ENCODE results near the gene VDAC2. TPM values are rescaled to one million over a fixed set of nuclear protein-coding genes. Genes with fewer than 3 reads are reported as not detected.
A peak's percentile ranks its signal among the peaks of the same experiment; 100 is the strongest.

VDAC2 gene
- total RNA-seq, 2 donors from 2014 or later: 277 to 292 TPM

- Histone ChIP-seq H3K27me3 (ENCODE audit: control insufficient read depth, insufficient read depth, low read length, poor library complexity, severe bottlenecking) (no peaks in the 10 kb centered on the region), H3K4me3 (ENCODE audit: low read length) (peak overlapping the region; percentile 33), H3K9me3 (ENCODE audit: control insufficient read depth, low read length) (no peaks in the 10 kb centered on the region), H3K9ac (ENCODE audit: extremely low read depth, low read length, poor library complexity, severe bottlenecking) (peak overlapping the region; percentile 1), H3K27ac (ENCODE audit: low read depth, low read length) (no peak overlapping the region), H3K36me3 (ENCODE audit: control insufficient read depth, insufficient read depth, low read length) (peaks cover 8% of the 10 kb centered on the region), H3K4me1 (ENCODE audit: control insufficient read depth, insufficient read depth, low read length) (peaks cover 17% of the 10 kb centered on the region)
- peaks cover 46% of the 10 kb centered on the region for H3K4me1 Mint-ChIP-seq
- H3K9me3 Mint-ChIP-seq: no peaks in the 10 kb centered on the region
- peak overlapping the region; percentile 87 for H3K27ac Mint-ChIP-seq
- TF ChIP-seq CTCF (conservative IDR thresholded peaks at IDR 0.05): no peak
- peak; percentile 79 for DNase-seq
- H3K36me3 Mint-ChIP-seq (ENCODE audit: low read depth): peaks cover 10% of the 10 kb centered on the region
- H3K4me3 Mint-ChIP-seq: peak overlapping the region; percentile 18
- H3K27me3 Mint-ChIP-seq (ENCODE audit: insufficient read depth): no peaks in the 10 kb centered on the region
- WGBS, 2 experiments (ENCODE audit: insufficient coverage in 1 of 2, insufficient read length in 1 of 2): 32 to 52% methylated on average over 12 to 13 of the region's 13 CpGs
Measured at GRCh38 chr10:75207079-75207856, 3.3 kb upstream of the VDAC2 start.

- H3K4me1 ChIP-seq (ENCODE audit: control insufficient read depth, insufficient read depth, low read length): peaks cover 17% of the 10 kb centered on the region
- H3K27ac Mint-ChIP-seq: peak overlapping the region; percentile 87
Measured at GRCh38 chr10:75207857-75208144, 2.8 kb upstream of the VDAC2 start.

GRCh38 chr10:75208181-75208580 lies 2.4 kb upstream of the VDAC2 start:
- TF ChIP-seq CTCF (conservative IDR thresholded peaks at IDR 0.05): no peak
- peaks cover 17% of the 10 kb centered on the region for H3K36me3 ChIP-seq (ENCODE audit: control insufficient read depth, insufficient read depth, low read length)
- no peaks in the 10 kb centered on the region for H3K9me3 Mint-ChIP-seq
- H3K4me3 Mint-ChIP-seq: peak overlapping the region; percentile 18
- H3K4me1 Mint-ChIP-seq: peaks cover 50% of the 10 kb centered on the region
- H3K9me3 ChIP-seq (ENCODE audit: control insufficient read depth, low read length): no peaks in the 10 kb centered on the region
- H3K27me3 ChIP-seq (ENCODE audit: control insufficient read depth, insufficient read depth, low read length, poor library complexity, severe bottlenecking): no peaks in the 10 kb centered on the region
- WGBS, 2 experiments (ENCODE audit: insufficient coverage in 1 of 2, insufficient read length in 1 of 2): 61 to 71% methylated on average over 1 to 3 of the region's 4 CpGs
- peaks cover 17% of the 10 kb centered on the region for H3K4me1 ChIP-seq (ENCODE audit: control insufficient read depth, insufficient read depth, low read length)
- no peak overlapping the region for H3K27ac ChIP-seq (ENCODE audit: low read depth, low read length)
- H3K27ac Mint-ChIP-seq: peak overlapping the region; percentile 87
- peak overlapping the region; percentile 33 for H3K4me3 ChIP-seq (ENCODE audit: low read length)
- peaks cover 19% of the 10 kb centered on the region for H3K36me3 Mint-ChIP-seq (ENCODE audit: low read depth)
- H3K27me3 Mint-ChIP-seq (ENCODE audit: insufficient read depth): no peaks in the 10 kb centered on the region
- H3K9ac ChIP-seq (ENCODE audit: extremely low read depth, low read length, poor library complexity, severe bottlenecking): no peak overlapping the region
- DNase-seq: peak; percentile 53

More at GRCh38 chr10:75207857-75208144, 2.8 kb upstream of the VDAC2 start:
- Histone ChIP-seq H3K4me3 (ENCODE audit: low read length) (peak overlapping the region; percentile 33), H3K36me3 (ENCODE audit: control insufficient read depth, insufficient read depth, low read length) (peaks cover 14% of the 10 kb centered on the region), H3K27me3 (ENCODE audit: control insufficient read depth, insufficient read depth, low read length, poor library complexity, severe bottlenecking) (no peaks in the 10 kb centered on the region), H3K9ac (ENCODE audit: extremely low read depth, low read length, poor library complexity, severe bottlenecking) (peak overlapping the region; percentile 1), H3K9me3 (ENCODE audit: control insufficient read depth, low read length) (no peaks in the 10 kb centered on the region), H3K27ac (ENCODE audit: low read depth, low read length) (no peak overlapping the region)
- Mint-ChIP-seq H3K36me3 (ENCODE audit: low read depth) (peaks cover 16% of the 10 kb centered on the region), H3K4me3 (peak overlapping the region; percentile 18), H3K4me1 (peaks cover 51% of the 10 kb centered on the region), H3K9me3 (no peaks in the 10 kb centered on the region), H3K27me3 (ENCODE audit: insufficient read depth) (no peaks in the 10 kb centered on the region)
- 73% methylated on average over 1 of the region's 1 CpG; no CpG with 5 or more reads in 1 of the 2 experiments for WGBS, 2 experiments (ENCODE audit: insufficient coverage in 1 of 2, insufficient read length in 1 of 2)
- no peak for DNase-seq
- TF ChIP-seq CTCF (conservative IDR thresholded peaks at IDR 0.05): no peak

Data from endodermal cell (in vitro differentiated cells).